Calu3 (cell line): ENCODE results near the gene CLCN3. TPM values are rescaled to one million over a fixed set of nuclear protein-coding genes. Genes with fewer than 3 reads are reported as not detected.
A peak's percentile ranks its signal among the peaks of the same experiment; 100 is the strongest.
"Not testable (repeated sequence)": the region's sequence is repeated elsewhere in the genome, so short reads cannot be mapped to it uniquely, and the experiment has no call there.

ENCODE experiments used
- BruUV-seq: library from RNA; stranded (reverse); fragments of 400-500 nt; replicated peaks from 2 replicates; lab custom pipeline; 2021; lab: Mats Ljungman, UMichigan
- CTCF ChIA-PET: fragments of 300-600 bp; sonication (Branson Sonifier 250); formaldehyde crosslinking; loops from one replicate; lab custom pipeline; 2022; ENCODE audit warnings: antibody characterized with exemption; lab: Charles Lee
- DNase-seq: peaks from one replicate; pipeline ENCODE4 v3.0.0; 2022
- H3K27ac Mint-ChIP-seq: one replicate; pipeline ENCODE4 v1.8.0; 2022; ENCODE audit warnings: mixed read lengths; ENCODE audit not compliant: unreplicated experiment
- H3K27me3 Mint-ChIP-seq: one replicate; pipeline ENCODE4 v1.8.0; 2022; ENCODE audit warnings: mixed read lengths; ENCODE audit not compliant: unreplicated experiment
- H3K36me3 Mint-ChIP-seq: one replicate; pipeline ENCODE4 v1.8.0; 2022; ENCODE audit warnings: mild to moderate bottlenecking, moderate library complexity, mixed read lengths; ENCODE audit not compliant: insufficient read depth, unreplicated experiment
- H3K4me1 Mint-ChIP-seq: one replicate; pipeline ENCODE4 v1.8.0; 2022; ENCODE audit warnings: mild to moderate bottlenecking, low read depth, mixed read lengths; ENCODE audit not compliant: unreplicated experiment
- H3K4me3 Mint-ChIP-seq: one replicate; pipeline ENCODE4 v1.8.0; 2022; ENCODE audit warnings: mild to moderate bottlenecking, low read depth, moderate library complexity, mixed read lengths; ENCODE audit not compliant: unreplicated experiment
- H3K9me3 Mint-ChIP-seq: one replicate; pipeline ENCODE4 v1.8.0; 2022; ENCODE audit warnings: low read depth, mixed read lengths; ENCODE audit not compliant: unreplicated experiment
- CTCF ChIP-seq: fragments of 200-600 bp; IDR thresholded peaks from one replicate; pipeline ENCODE4 v1.8.0; 2022; ENCODE audit warnings: antibody characterized with exemption; ENCODE audit not compliant: unreplicated experiment
- intact Hi-C: fragments of 100-400 bp; cut with micrococcal nuclease; formaldehyde crosslinking; loops from one replicate; pipeline ENCODE4 v1.10.0; 2022; ENCODE audit not compliant: unreplicated experiment
- total RNA-seq: library from RNA; stranded (reverse); gene quantifications from 2 replicates; pipeline ENCODE4 v1.2.3, GENCODE V29; 2022

CLCN3 gene
- total RNA-seq, 1 experiment from 2014 or later, result 57.8 TPM

GRCh38 chr4:169668069-169668721, 47.8 kb downstream of the CLCN3 start:
- Mint-ChIP-seq H3K27ac (peak overlapping the region; percentile 77), H3K9me3 (no peaks in the 10 kb centered on the region), H3K4me1 (peaks cover 19% of the 10 kb centered on the region), H3K4me3 (no peak overlapping the region), H3K27me3 (no peaks in the 10 kb centered on the region), H3K36me3 (peaks cover 22% of the 10 kb centered on the region)
- no peak for TF ChIP-seq CTCF
- no TSS peak for BruUV-seq
- CTCF ChIA-PET, result interaction anchor here (0.7 kb wide), 4 partner anchors 19 to 584 kb away, joined by 3 to 7 read pairs (median 4); no protein-coding TSS in a partner anchor
- no peak for DNase-seq
- intact Hi-C loops, result no loop called here

- peaks cover 11% of the 10 kb centered on the region for H3K36me3 Mint-ChIP-seq
- CTCF ChIA-PET, result no interaction called here
These were observed 55.4 kb downstream of the CLCN3 start for GRCh38 chr4:169675825-169676224.

GRCh38 chr4:169677150-169677748, 56.9 kb downstream of the CLCN3 start:
- no peaks in the 10 kb centered on the region for H3K4me1 Mint-ChIP-seq
- H3K4me3 Mint-ChIP-seq, result no peak overlapping the region
- intact Hi-C loops, result no loop called here
- H3K9me3 Mint-ChIP-seq, result no peaks in the 10 kb centered on the region
- no peak overlapping the region for H3K27ac Mint-ChIP-seq
- H3K27me3 Mint-ChIP-seq, result no peaks in the 10 kb centered on the region
- no peak for DNase-seq
- CTCF ChIA-PET, result no interaction called here
- no peak for TF ChIP-seq CTCF
- H3K36me3 Mint-ChIP-seq, result peaks cover 11% of the 10 kb centered on the region
- BruUV-seq, result no TSS peak

More at GRCh38 chr4:169675825-169676224, 55.4 kb downstream of the CLCN3 start:
- H3K27ac Mint-ChIP-seq, result no peak overlapping the region
- H3K9me3 Mint-ChIP-seq, result no peaks in the 10 kb centered on the region
- no peak for TF ChIP-seq CTCF
- DNase-seq, result no peak
- no peaks in the 10 kb centered on the region for H3K27me3 Mint-ChIP-seq
- intact Hi-C loops, result no loop called here
- no TSS peak for BruUV-seq
- H3K4me3 Mint-ChIP-seq, result no peak overlapping the region
- no peaks in the 10 kb centered on the region for H3K4me1 Mint-ChIP-seq

GRCh38 chr4:169678486-169678885, 58.1 kb downstream of the CLCN3 start:
- DNase-seq, H3K4me1 Mint-ChIP-seq, H3K27ac Mint-ChIP-seq, intact Hi-C loops, H3K4me3 Mint-ChIP-seq, H3K9me3 Mint-ChIP-seq, CTCF ChIA-PET, H3K27me3 Mint-ChIP-seq, BruUV-seq: not testable (repeated sequence)
- peaks cover 11% of the 10 kb centered on the region for H3K36me3 Mint-ChIP-seq

GRCh38 chr4:169678951-169679591, 58.7 kb downstream of the CLCN3 start:
- DNase-seq, H3K27ac Mint-ChIP-seq, CTCF ChIA-PET, H3K4me3 Mint-ChIP-seq, H3K4me1 Mint-ChIP-seq, BruUV-seq, H3K9me3 Mint-ChIP-seq, intact Hi-C loops, H3K27me3 Mint-ChIP-seq: not testable (repeated sequence)
- H3K36me3 Mint-ChIP-seq, result peaks cover 14% of the 10 kb centered on the region
